DMS53 treated with DMSO at 0.1 percent for 48 hours (cell line): ENCODE measurements around the gene RBM28.
A peak's percentile ranks its signal among the peaks of the same experiment; 100 is the strongest.
"Not testable (repeated sequence)": the region's sequence is repeated elsewhere in the genome, so short reads cannot be mapped to it uniquely, and the experiment has no call there.

Experiments used
- DNase-seq: peaks from one replicate; lab custom pipeline; 2025; ENCODE audit not compliant: unreplicated experiment; lab: John Stamatoyannopoulos, UW

The RBM28 gene

GRCh38 chr7:128284102-128284501, 59.6 kb downstream of the RBM28 start:
- DNase-seq = no peak

GRCh38 chr7:128281605-128282380, 61.9 kb downstream of the RBM28 start:
- no peak for DNase-seq

- not testable (repeated sequence) for DNase-seq
These were observed 63.3 kb downstream of the RBM28 start for GRCh38 chr7:128280451-128280850.

- DNase-seq = no peak
These were observed 64.5 kb downstream of the RBM28 start for GRCh38 chr7:128279124-128279713.

- no peak for DNase-seq
These were observed 65.3 kb downstream of the RBM28 start for GRCh38 chr7:128278366-128278765.

- no peak for DNase-seq
These were observed 68.0 kb downstream of the RBM28 start for GRCh38 chr7:128275681-128276080.

GRCh38 chr7:128274884-128275603, 68.7 kb downstream of the RBM28 start:
- DNase-seq = no peak

- DNase-seq = no peak
These were observed 69.3 kb downstream of the RBM28 start for GRCh38 chr7:128274246-128274883.

GRCh38 chr7:128271942-128272481, 71.7 kb downstream of the RBM28 start:
- DNase-seq = no peak

GRCh38 chr7:128271471-128271941, 72.2 kb downstream of the RBM28 start:
- peak; percentile 16 for DNase-seq

GRCh38 chr7:128270826-128271272, 72.9 kb downstream of the RBM28 start:
- peak; percentile 14 for DNase-seq

GRCh38 chr7:128268233-128268632, 75.5 kb downstream of the RBM28 start:
- DNase-seq = no peak

GRCh38 chr7:128267595-128267924, 76.1 kb downstream of the RBM28 start:
- DNase-seq = no peak

- DNase-seq = no peak
These were observed 76.7 kb downstream of the RBM28 start for GRCh38 chr7:128266883-128267594.

- DNase-seq = no peak
These were observed 77.2 kb downstream of the RBM28 start for GRCh38 chr7:128266529-128266882.

GRCh38 chr7:128265906-128266300, 77.8 kb downstream of the RBM28 start:
- no peak for DNase-seq

- no peak for DNase-seq
These were observed 78.4 kb downstream of the RBM28 start for GRCh38 chr7:128265156-128265905.

- DNase-seq = no peak
These were observed 79.2 kb downstream of the RBM28 start for GRCh38 chr7:128264477-128264876.

- DNase-seq = no peak
These were observed 80.3 kb downstream of the RBM28 start for GRCh38 chr7:128263420-128263819.
